Iris pigment epithelial cell (primary cell): ENCODE data around the gene RUNX1.

Source experiments
- DNase-seq: peaks from one replicate; pipeline ENCODE4 v3.0.0-alpha.2; 2011; ENCODE audit warnings: low read depth

The RUNX1 gene

GRCh38 chr21:35059742-35060141 is 10.6 kb upstream of the RUNX1 start:
- DNase-seq, result peak; percentile 58

GRCh38 chr21:35058058-35058457 is 9.0 kb upstream of the RUNX1 start:
- no peak for DNase-seq

DNA sequence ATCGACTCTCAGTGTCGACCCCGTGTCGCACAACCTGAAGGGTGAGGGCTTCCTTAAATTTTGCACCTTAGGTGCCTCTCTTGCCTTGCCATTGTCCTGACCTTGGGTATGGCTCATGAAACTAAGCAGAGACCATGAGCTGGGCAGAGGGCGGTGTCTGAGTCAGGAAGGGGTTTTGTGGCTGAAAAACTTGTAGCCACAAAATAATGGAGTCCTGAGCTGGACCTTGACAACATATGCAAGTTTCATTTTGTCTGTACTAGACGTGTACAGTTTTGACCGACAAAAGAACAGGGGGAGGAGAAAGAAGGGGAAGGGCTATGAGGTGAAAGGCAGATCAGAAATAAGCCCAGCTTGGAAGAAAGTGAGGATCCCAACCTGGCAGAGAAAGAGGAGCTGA is 8.3 kb upstream of the RUNX1 start:
- DNase-seq, result no peak

GRCh38 chr21:35053356-35054096 is 4.4 kb upstream of the RUNX1 start:
- no peak for DNase-seq

- DNase-seq, result no peak
Observed at GRCh38 chr21:35052801-35053200, 3.7 kb upstream of the RUNX1 start.

- DNase-seq, result peak; percentile 91
Observed at GRCh38 chr21:35051287-35051818, 2.3 kb upstream of the RUNX1 start.

DNA sequence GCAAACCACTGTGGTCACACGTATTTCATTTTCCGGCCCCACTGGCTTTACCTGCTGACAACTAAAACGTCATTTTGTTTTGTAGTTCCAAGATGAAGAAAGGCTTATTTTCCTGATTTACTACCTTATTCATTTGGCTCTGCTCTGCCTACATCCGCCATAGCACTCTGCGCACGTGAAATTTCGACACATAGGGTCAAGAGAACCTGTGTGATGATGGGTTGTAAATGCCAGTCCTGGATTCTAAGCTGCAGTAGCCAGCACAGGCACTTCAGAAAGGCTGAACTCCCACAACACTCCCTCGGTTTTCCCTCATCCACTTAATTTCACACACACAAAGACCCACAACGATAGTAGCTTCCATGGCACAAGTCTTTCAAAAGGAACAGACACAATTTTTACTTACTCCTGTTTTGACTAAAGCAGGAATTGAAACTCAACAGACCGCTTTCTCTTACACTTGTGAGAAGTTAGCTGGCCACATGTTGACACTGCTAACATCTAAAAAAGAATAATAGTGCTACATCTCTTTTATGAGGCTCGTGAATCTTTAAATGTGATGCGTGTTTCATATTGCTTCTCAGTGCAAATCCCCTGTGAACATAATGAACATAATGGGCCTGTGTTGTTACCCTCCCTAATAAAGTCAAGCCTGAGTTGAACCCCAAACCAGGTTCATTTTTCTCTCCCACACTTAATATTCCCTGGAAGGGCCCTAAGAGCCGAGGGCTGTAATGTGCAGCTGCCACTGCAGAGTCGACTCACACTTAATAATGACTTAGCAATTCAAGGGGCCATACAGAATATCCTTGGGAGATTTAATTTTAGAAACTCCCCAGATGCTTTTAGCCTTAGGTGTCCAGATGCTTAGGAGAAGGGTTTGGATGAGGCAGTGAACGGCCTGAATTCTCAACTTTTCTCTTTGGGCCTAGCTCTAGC is 1.5 kb upstream of the RUNX1 start:
- DNase-seq, result no peak

- DNase-seq, result peak; percentile 31
Observed at GRCh38 chr21:35048183-35048601, 910 bp downstream of the RUNX1 start.

DNA sequence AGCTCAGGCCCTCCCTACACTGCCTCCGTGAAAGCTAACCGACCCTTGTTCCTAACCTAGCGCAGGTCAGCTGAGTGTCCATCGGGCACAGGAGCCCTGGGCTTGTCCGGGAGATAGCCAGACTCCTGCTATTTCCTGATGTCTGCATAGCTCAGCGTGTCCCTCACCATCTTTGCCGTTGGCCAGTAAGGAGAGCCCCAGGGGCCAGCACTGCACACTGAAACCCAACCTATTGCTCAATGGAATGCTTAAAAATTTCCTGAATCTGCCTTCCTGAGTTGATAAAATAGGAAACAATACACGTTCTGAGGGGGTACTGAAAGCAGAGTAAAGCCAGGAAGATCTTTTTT is 2.2 kb downstream of the RUNX1 start:
- DNase-seq, result peak; percentile 83

DNA sequence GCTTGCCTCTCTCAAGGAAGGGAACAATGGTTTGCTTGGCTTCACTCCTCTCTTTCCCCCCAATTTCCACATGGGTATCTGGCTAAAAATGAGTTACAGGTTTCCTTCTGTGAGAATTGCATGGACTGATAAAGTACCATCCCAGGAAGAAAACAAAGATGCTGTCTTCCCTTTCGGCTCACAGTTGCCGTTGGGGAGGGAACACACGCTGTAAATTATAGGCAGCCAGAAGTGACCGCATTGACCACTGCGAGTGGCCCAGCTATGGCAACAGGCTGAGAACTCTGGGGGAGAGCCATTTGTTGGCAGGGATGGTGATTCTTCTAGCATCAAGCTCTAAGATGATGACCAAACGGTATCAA is 2.9 kb downstream of the RUNX1 start:
- DNase-seq, result no peak

DNA sequence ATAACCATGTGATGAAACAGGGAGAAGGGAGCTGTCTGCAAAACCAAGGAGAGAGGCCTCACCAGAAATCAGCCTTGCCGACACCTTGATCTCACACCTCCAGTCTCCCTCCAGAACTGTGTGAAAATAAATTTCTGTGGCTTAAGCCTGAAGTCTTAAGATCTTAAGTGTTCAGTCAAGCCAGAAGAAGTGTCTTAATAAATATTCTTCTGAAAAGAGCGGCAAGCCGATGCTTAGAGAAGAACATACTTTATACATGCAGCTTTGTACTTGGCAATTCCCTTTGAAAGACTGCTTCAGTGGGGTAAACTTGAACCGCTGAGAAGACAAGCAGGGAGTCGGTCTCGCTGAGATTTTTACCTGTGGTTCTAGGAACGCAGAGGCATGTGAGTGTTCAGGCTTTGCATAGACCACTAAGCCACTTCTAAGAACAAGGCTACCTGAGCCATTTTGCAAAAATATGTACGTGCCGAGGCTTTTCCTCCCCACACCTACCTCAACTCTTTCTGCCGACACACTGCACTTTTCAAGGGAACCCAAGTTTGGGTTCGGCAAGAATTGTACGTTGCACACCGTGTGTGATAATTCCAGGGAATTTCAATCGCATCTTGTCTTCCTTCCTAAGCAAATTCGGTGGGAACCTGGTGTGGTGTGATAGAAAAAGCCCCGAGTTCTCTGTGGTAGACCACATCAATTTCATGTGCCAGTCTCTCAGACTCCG is 3.4 kb downstream of the RUNX1 start:
- no peak for DNase-seq

GRCh38 chr21:35044770-35045541 is 4.1 kb downstream of the RUNX1 start:
- DNase-seq, result no peak

- DNase-seq, result no peak
Observed at GRCh38 chr21:35044128-35044527, 5.0 kb downstream of the RUNX1 start.

DNA sequence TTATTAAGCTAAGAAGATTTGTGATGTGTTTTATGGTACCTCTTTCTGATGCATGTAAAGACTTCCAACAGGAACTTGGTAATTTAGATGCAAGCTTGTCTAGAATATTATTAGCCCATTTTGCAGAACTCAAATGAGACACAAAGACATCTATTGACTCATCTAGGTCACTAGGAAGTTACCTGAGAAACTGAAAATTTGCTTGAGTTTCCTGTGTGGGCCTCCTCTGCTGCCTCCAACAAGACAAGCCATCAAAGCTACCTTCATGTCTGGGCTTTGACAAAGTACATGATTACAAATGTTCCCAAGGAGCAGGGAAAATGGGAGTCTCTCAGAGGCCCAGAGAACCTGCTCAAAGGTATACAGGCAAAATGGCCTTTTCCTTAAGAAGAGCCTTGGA is 5.6 kb downstream of the RUNX1 start:
- no peak for DNase-seq

DNA sequence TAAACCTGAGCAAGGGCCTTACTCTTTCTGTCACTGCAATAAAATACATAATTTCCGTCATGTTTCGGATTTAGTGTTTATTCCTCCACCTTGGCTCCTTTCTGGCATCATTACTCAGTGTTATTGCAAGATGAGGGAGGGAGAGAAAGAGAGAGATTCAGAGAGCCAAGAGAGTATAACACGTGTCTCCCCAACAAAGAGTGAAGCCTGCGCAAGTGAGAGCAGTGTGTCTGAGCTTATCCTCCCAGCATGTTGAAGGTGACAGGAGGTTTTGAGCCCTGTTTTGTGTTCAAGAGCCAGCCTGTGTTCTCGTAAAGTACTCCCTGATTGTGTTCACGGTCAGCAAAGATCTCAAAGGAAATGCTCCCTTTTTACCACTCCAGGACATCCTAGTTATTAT is 6.3 kb downstream of the RUNX1 start:
- DNase-seq, result no peak

DNA sequence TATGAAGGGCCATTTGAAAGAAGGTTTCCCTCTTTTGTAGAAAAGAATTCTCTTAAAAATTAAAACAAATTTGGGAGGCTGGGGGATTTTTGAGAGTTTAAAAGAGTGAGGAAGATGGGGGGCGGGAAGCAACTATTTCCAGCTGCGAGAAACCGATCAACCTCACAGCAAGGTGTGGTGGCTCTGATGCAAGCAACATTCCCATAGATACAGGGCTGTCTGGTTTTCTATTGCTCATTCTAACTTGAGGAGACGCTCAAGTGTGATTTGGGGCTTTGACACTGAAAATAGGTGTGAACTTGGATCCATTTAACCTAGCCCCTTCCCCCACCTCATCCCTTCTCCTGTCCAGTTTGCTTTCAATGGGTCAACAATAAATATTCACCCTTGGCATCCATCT is 7.2 kb downstream of the RUNX1 start:
- DNase-seq, result no peak

GRCh38 chr21:35041122-35041521 is 8.0 kb downstream of the RUNX1 start:
- no peak for DNase-seq

DNA sequence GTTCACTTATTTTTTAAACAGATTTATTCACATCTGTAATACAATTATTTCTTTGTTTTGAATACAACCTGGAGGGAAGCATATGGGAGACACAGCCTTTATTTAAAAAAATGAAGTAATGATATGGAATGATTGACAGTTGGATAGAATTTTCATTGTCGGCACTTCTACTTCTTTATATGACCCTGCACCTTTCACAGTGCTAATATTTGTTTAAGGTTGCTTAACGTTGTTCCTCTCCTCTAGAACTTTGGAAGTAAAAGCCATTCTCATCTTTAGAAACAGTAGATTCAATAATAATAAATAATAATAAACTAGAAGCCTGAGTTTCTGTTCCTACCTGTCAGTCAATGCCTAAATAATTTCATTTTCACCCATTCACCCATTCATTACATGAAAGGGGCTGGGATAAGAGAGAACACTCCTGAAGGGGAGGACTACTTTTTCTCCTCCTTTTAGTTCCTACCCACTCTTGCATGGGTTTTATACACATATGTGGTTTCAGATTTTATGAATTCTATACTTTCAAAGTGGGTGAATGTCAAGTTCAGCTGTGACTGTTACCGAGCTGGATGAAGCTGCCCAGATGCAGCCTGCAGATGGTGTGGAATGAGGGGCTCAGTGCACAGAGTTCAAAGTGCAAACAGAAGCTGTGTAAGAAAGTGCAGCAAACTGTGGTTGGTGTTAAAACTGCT is 9.4 kb downstream of the RUNX1 start:
- DNase-seq, result no peak

- DNase-seq, result no peak
Observed at GRCh38 chr21:35038772-35039319, 10.3 kb downstream of the RUNX1 start.

DNA sequence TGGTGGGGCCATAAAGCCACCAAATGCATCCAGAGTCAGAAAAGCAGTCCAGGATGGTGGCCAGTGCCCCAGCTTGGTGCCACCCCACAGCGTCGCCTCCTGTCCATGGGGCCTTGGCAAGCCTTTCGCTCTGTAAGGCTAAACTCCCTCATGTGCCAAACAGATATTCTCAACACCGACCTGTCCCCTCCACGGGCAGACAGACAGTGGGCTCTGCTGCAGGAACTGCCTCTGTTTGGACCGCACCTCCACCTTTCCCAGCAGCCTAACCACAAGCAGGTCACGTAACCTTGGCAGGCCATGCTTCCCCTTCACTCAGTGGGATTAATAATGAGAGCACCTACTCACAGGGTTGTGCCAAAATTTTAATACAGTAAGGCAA is 11.7 kb downstream of the RUNX1 start:
- DNase-seq, result no peak
